GM19239 (cell line): ENCODE results near the gene ERN2.
"Not testable (repeated sequence)": the region's sequence is repeated elsewhere in the genome, so short reads cannot be mapped to it uniquely, and the experiment has no call there.

Experiments used
- DNase-seq: peaks from one replicate; pipeline ENCODE4 v3.0.0; 2011; ENCODE audit warnings: low spot score; ENCODE audit not compliant: insufficient read length
- FAIRE-seq: peaks from 2 replicates; lab custom pipeline; 2011; peaks lifted over from hg19 to GRCh38; lab: Jason Lieb, UNC

Gene ERN2

GRCh38 chr16:23724096-23724784, 11.2 kb upstream of the ERN2 start:
- DNase-seq (no peak), FAIRE-seq (no peak)

- DNase-seq, FAIRE-seq: not testable (repeated sequence)
Observed at GRCh38 chr16:23722613-23723240, 9.7 kb upstream of the ERN2 start.

GRCh38 chr16:23716484-23716883, 3.5 kb upstream of the ERN2 start:
- FAIRE-seq (no peak), DNase-seq (no peak)

GRCh38 chr16:23711785-23712184, 1.2 kb downstream of the ERN2 start:
- DNase-seq (no peak), FAIRE-seq (no peak)

- no peak for FAIRE-seq
- DNase-seq: no peak
Observed at GRCh38 chr16:23710504-23710903, 2.5 kb downstream of the ERN2 start.

- FAIRE-seq (no peak), DNase-seq (no peak)
Observed at GRCh38 chr16:23710008-23710407, 3.0 kb downstream of the ERN2 start.

GRCh38 chr16:23709536-23709935, 3.5 kb downstream of the ERN2 start:
- FAIRE-seq (no peak), DNase-seq (no peak)

- DNase-seq: no peak
- no peak for FAIRE-seq
Observed at GRCh38 chr16:23706439-23706838, 6.6 kb downstream of the ERN2 start.

- FAIRE-seq (no peak), DNase-seq (no peak)
Observed at GRCh38 chr16:23705517-23705902, 7.5 kb downstream of the ERN2 start.

- DNase-seq (no peak), FAIRE-seq (no peak)
Observed at GRCh38 chr16:23704772-23705516, 8.1 kb downstream of the ERN2 start.

- no peak for DNase-seq
Observed at GRCh38 chr16:23702951-23703350, 10.1 kb downstream of the ERN2 start.

GRCh38 chr16:23701045-23701444, 12.0 kb downstream of the ERN2 start:
- no peak for FAIRE-seq
- DNase-seq: no peak

More at GRCh38 chr16:23702951-23703350, 10.1 kb downstream of the ERN2 start:
- FAIRE-seq: no peak

GRCh38 chr16:23700509-23700908, 12.5 kb downstream of the ERN2 start:
- no peak for DNase-seq
- no peak for FAIRE-seq

GRCh38 chr16:23700093-23700492, 12.9 kb downstream of the ERN2 start:
- FAIRE-seq (no peak), DNase-seq (no peak)

GRCh38 chr16:23699100-23699499, 13.9 kb downstream of the ERN2 start:
- FAIRE-seq (no peak), DNase-seq (no peak)

GRCh38 chr16:23695756-23696155, 17.3 kb downstream of the ERN2 start:
- FAIRE-seq (no peak), DNase-seq (no peak)

- DNase-seq: peak; percentile 36
Observed at GRCh38 chr16:23694644-23695373, 18.2 kb downstream of the ERN2 start.

GRCh38 chr16:23694265-23694643, 18.8 kb downstream of the ERN2 start:
- FAIRE-seq (no peak), DNase-seq (no peak)

More at GRCh38 chr16:23694644-23695373, 18.2 kb downstream of the ERN2 start:
- FAIRE-seq: no peak

GRCh38 chr16:23692190-23692837, 20.7 kb downstream of the ERN2 start:
- DNase-seq: no peak
- FAIRE-seq: no peak
